Spleen (tissue), 11 donors: Measurements from ENCODE around the gene EIF4B. TPM values are rescaled to one million over a fixed set of nuclear protein-coding genes. Genes with fewer than 3 reads are reported as not detected.

Experiments
- DNase-seq: peaks from one replicate; pipeline ENCODE4 v3.0.0-alpha.2; 2020
- H3K27ac ChIP-seq, 8 donors: fragments of 200-600 bp; sonication (generic) in 7 of 8; 1 replicate in 4 of 8; 2 replicates in 4 of 8; pipeline versions ENCODE4 v1.5.0 to v1.8.0; 2016 to 2021; ENCODE audit warnings: inconsistent platforms in 4 of 8, mild to moderate bottlenecking in 4 of 8, moderate library complexity in 1 of 8
- H3K27me3 ChIP-seq, 7 donors: fragments of 200-600 bp; sonication (generic) in 6 of 7; replicated peaks in 1 of 7; 1 replicate in 4 of 7; 2 replicates in 3 of 7; pipeline versions ENCODE4 v1.5.0 to v1.8.0; 2016 to 2021; ENCODE audit warnings: inconsistent platforms in 3 of 7, mild to moderate bottlenecking in 1 of 7
- H3K36me3 ChIP-seq, 6 donors: fragments of 200-600 bp; sonication (generic) in 5 of 6; 1 replicate in 4 of 6; 2 replicates in 2 of 6; pipeline versions ENCODE4 v1.5.0 to v1.8.0; 2016 to 2021; ENCODE audit warnings: inconsistent platforms in 2 of 6
- H3K4me1 ChIP-seq, 6 donors: fragments of 200-600 bp; sonication (generic) in 5 of 6; 1 replicate in 3 of 6; 2 replicates in 3 of 6; pipeline versions ENCODE4 v1.5.0 to v1.8.0; 2016 to 2021; ENCODE audit warnings: inconsistent platforms in 3 of 6
- H3K4me3 ChIP-seq, 8 donors: fragments of 200-600 bp; sonication (generic) in 7 of 8; 1 replicate in 4 of 8; 2 replicates in 4 of 8; pipeline versions ENCODE4 v1.5.0 to v1.8.0; 2016 to 2021; ENCODE audit warnings: inconsistent platforms in 4 of 8, mild to moderate bottlenecking in 4 of 8, moderate library complexity in 2 of 8
- H3K9me3 ChIP-seq, 8 donors: fragments of 200-600 bp; sonication (generic) in 7 of 8; 1 replicate in 4 of 8; 2 replicates in 4 of 8; pipeline versions ENCODE4 v1.5.0 to v1.8.0; 2016 to 2021; ENCODE audit warnings: inconsistent platforms in 4 of 8
- CTCF ChIP-seq, 11 experiments: fragments of 200-600 bp in 7 of 11; fragments of 450-650 bp in 4 of 11; sonication (generic) in 4 of 11; IDR thresholded peaks in 8 of 11; conservative IDR thresholded peaks in 3 of 11; 1 replicate in 7 of 11; 2 replicates in 4 of 11; pipeline versions ENCODE4 v1.4.0 to v1.8.0; 2016 to 2021; ENCODE audit warnings: antibody characterized with exemption in 11 of 11, inconsistent platforms in 4 of 11, mild to moderate bottlenecking in 1 of 11
- POLR2A ChIP-seq, 3 donors: fragments of 450-650 bp; IDR thresholded peaks; one replicate each; pipeline ENCODE4 v1.5.1; 2017; ENCODE audit warnings: antibody characterized with exemption in 3 of 3, mild to moderate bottlenecking in 1 of 3
- POLR2AphosphoS5 ChIP-seq, 3 donors: sonication (generic); formaldehyde crosslinking; IDR thresholded peaks; one replicate each; pipeline ENCODE4 v1.5.1; 2017; ENCODE audit warnings: antibody characterized with exemption in 3 of 3
- WGBS, 5 donors: extraction: QIAGEN DNeasy Blood & Tissue Kit in 3 of 5; methylation state at CpG; one replicate each; pipeline versions ENCODE4 v1.1.5 to v1.1.7; 2013 to 2018; 5-methylcytosine and 5-hydroxymethylcytosine counted together
- intact Hi-C: fragments of 100-400 bp; cut with DNase I; formaldehyde crosslinking; loops from one replicate; pipeline ENCODE4 v1.15.0; 2023; ENCODE audit warnings: low total_unique reads
- polyA plus RNA-seq, 3 donors: library from polyadenylated mRNA; stranded (reverse); fragments of 200-250 nt; gene quantifications; one replicate each; pipeline ENCODE4 v1.2.1, GENCODE V29; 2013
- total RNA-seq, 7 donors: library from RNA; depleted of rRNA in 3 of 7; stranded (reverse); fragments of >200 nt in 3 of 7; fragmentation: NEBNext Ultra II Directional in 4 of 7; extraction: Animal tissue kit (Norgen Biotek cat#: 25700) in 4 of 7; gene quantifications; one replicate each; pipeline versions ENCODE4 v1.1.0 to v1.2.1, GENCODE V29; 2016 to 2021
- donor health status: healthy with polysubstance abuse.
- donor health status: DM: no; HTN: no; CAD: no; lungs with moderate emphysema.
- donor health status: DM: no; HTN: no; CAD: no.
- donor health status: Bipolar disorder and iron deficiency.
- donor health status: healthy.
- donor health status: DM: no; HTN: no; CAD: no.
- donor health status: DM: yes; HTN: yes; CAD: no.

The EIF4B gene
- total and polyA plus RNA-seq, 10 donors, result 105 to 490 (median 398) TPM

GRCh38 chr12:53047221-53048032, 41.2 kb downstream of the EIF4B start:
- peak overlapping the region; percentile 27 to 78 (median 56) for H3K4me3 ChIP-seq
- peaks cover 10 to 84% (median 46%) of the 10 kb centered on the region in 6 donors for H3K4me1 ChIP-seq
- H3K9me3 ChIP-seq, result no peaks in the 10 kb centered on the region
- H3K36me3 ChIP-seq, result peaks cover 0 to 12% (median 0%) of the 10 kb centered on the region in 6 donors
- 1 to 5% (median 2%) methylated on average over 16 to 94 of the region's 94 CpGs for WGBS, 5 donors
- peaks cover 0 to 9% (median 0%) of the 10 kb centered on the region in 7 donors for H3K27me3 ChIP-seq
- intact Hi-C loops, result no loop called here
- DNase-seq, result peak; percentile 91
- TF ChIP-seq CTCF (IDR thresholded peaks at IDR 0.05 in 8 of 11, conservative IDR thresholded peaks at IDR 0.05 in 3 of 11) (peak in 4 of 11 experiments; percentile 30 to 54 (median 34)), POLR2AphosphoS5 (IDR thresholded peaks at IDR 0.05) (peak; percentile 36 to 48 (median 38)), POLR2A (IDR thresholded peaks at IDR 0.05) (no peak)
- peak overlapping the region; percentile 77 to 94 (median 90) for H3K27ac ChIP-seq

GRCh38 chr12:53048033-53048779, 42.0 kb downstream of the EIF4B start:
- peaks cover 0 to 11% (median 0%) of the 10 kb centered on the region in 6 donors for H3K36me3 ChIP-seq
- peaks cover 0 to 9% (median 0%) of the 10 kb centered on the region in 7 donors for H3K27me3 ChIP-seq
- 52 to 77% (median 61%) methylated on average over 6 to 10 of the region's 10 CpGs for WGBS, 5 donors
- peak overlapping the region in 7 of 8 donors; percentile 33 to 78 (median 59) for H3K4me3 ChIP-seq
- DNase-seq, result peak; percentile 82
- peak overlapping the region; percentile 77 to 94 (median 89) for H3K27ac ChIP-seq
- H3K9me3 ChIP-seq, result no peaks in the 10 kb centered on the region
- peaks cover 16 to 87% (median 52%) of the 10 kb centered on the region in 6 donors for H3K4me1 ChIP-seq
- TF ChIP-seq POLR2A (IDR thresholded peaks at IDR 0.05) (no peak), POLR2AphosphoS5 (IDR thresholded peaks at IDR 0.05) (peak in 1 of 3 donors; percentile 68), CTCF (IDR thresholded peaks at IDR 0.05 in 8 of 11, conservative IDR thresholded peaks at IDR 0.05 in 3 of 11) (no peak)
- intact Hi-C loops, result no loop called here

GRCh38 chr12:53048780-53049401, 42.6 kb downstream of the EIF4B start:
- H3K27me3 ChIP-seq, result peaks cover 0 to 9% (median 0%) of the 10 kb centered on the region in 7 donors
- H3K36me3 ChIP-seq, result peaks cover 0 to 18% (median 0%) of the 10 kb centered on the region in 6 donors
- WGBS, 5 donors, result 59 to 77% (median 61%) methylated on average over 6 of the region's 6 CpGs
- H3K4me3 ChIP-seq, result peak overlapping the region in 7 of 8 donors; percentile 16 to 78 (median 67)
- TF ChIP-seq POLR2AphosphoS5 (IDR thresholded peaks at IDR 0.05), result peak in 2 of 3 donors; percentile 52 to 56
- TF ChIP-seq POLR2A (IDR thresholded peaks at IDR 0.05), result no peak
- peak overlapping the region; percentile 77 to 94 (median 89) for H3K27ac ChIP-seq
- no peaks in the 10 kb centered on the region for H3K9me3 ChIP-seq
- H3K4me1 ChIP-seq, result peaks cover 22 to 91% (median 57%) of the 10 kb centered on the region in 6 donors
- intact Hi-C loops, result no loop called here
- DNase-seq, result peak; percentile 81
